Mucosa of gallbladder (tissue), 1 donor: ENCODE results near the gene MCC. TPM values are rescaled to one million over a fixed set of nuclear protein-coding genes. Genes with fewer than 3 reads are reported as not detected.

Source experiments
- DNase-seq: peaks from one replicate; pipeline ENCODE4 v3.0.0-alpha.2; 2020; ENCODE audit warnings: low spot score
- total RNA-seq: library from RNA; stranded (reverse); gene quantifications from one replicate; pipeline ENCODE4 v1.2.1, GENCODE V29; 2021
- donor health status: DM: no; HTN: no; CAD: no.

Gene MCC
- total RNA-seq, 1 donor from 2014 or later: 12.2 TPM

DNA sequence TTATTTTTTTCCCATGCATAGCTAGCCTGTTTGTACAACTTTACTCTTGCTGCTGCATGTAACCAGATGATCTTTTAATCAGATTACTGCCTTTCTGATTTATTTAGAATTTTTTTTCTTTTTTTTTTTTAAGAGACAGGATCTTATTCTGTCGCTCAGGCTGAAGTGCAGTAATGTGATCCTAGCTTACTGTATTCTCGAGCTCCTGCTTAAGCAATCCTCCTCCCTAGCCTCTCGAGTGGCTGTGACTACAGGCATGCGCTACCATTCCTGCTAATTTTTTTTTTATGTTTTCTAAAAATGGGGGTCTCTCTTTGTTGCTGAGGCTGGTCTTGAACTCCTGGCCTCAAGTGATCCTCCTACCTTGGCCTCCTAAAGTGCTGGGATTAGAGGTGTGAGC lies 502.0 kb downstream of the MCC start:
- no peak for DNase-seq

DNA sequence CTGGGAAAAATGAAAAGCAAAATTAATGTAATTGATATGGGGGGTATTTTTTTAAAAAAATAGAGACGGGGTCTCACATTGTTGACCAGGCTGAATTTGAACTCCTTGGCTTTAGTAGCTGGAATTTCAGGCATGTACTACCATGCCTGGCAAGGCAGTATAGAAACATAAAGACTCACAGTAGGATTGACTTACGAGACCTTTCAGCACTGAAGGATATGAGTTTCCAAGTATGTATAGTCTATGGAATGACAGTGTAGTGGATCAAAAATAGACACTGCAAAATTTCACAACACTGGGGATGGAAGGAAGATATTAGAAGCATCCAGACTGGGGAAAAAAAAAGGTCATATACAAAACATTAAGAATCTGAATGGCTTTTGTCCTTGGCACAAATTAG lies 504.9 kb downstream of the MCC start:
- DNase-seq: no peak

GRCh38 chr5:112979723-112980122 lies 508.5 kb downstream of the MCC start:
- no peak for DNase-seq

GRCh38 chr5:112978836-112979235 lies 509.4 kb downstream of the MCC start:
- no peak for DNase-seq

DNA sequence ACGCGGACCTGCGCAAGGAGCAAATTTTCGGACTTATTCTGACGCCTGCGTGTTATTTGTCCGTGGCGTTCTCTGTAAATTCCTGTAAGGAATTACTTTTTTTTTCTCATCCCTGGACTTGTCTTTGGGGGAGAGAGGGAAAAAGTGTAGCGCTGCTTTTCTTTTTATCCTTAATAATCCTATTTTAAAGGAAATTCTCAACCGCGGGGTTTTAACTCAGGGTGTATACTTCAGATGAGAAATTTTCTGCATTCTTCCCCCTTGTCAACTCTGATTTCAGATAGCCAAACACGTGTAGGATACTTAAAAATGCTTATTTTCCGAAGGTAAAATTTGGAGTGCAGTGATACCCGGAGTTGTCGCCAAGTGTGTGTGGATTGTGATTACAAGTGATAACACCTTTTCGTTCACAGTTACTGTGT lies 510.8 kb downstream of the MCC start:
- no peak for DNase-seq

DNA sequence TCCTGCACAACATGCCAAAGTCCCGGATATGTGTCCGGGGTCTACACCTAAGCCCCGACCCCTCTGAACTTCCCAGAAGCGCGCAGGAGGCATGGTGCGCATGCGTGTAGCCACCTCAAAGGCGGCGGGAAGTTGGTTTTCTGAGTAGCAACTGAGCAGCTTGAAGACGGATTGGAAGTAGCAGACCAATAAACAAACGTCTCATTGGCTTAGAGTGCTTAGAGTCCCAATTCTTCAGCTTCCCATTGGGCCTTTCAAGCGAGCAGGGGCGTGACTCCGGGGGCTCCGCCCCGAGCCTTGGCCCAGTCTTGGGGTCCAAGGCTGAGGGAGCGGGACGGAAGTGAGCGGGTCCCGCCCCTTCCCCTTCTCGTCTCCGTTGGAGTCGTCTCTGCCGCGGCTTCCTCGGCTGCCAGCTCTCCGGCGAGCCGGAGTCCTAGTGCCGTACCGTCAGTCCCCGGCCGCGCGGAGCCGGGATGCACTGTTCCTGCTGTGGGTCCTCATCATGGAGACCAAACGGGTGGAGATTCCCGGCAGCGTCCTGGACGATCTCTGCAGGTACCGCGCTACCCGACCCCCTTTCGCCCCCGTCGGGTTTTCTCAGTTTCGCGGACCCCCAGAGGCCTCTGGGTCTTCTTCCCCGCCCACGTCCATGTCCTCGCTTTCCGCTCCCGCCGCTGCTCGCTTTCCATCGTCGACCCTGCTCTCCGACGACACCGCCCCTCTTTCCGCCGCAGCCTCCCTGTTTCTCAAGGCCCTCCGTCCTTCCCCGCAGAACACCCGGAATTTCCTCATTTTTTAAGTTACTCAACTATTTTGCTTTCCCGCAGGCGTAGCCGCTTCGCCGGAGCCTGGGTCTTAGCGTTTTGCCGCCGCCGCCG lies 511.6 kb downstream of the MCC start, which contains the start of gene DCP2:
Gene DCP2, plus strand, starts transcription at position 367 of the 878 bp plus-strand sequence. Its CDS starts 136 bp downstream, at position 503.
- DNase-seq: peak; percentile 96

- DNase-seq: no peak
These were observed 512.4 kb downstream of the MCC start for GRCh38 chr5:112975721-112976431.

DNA sequence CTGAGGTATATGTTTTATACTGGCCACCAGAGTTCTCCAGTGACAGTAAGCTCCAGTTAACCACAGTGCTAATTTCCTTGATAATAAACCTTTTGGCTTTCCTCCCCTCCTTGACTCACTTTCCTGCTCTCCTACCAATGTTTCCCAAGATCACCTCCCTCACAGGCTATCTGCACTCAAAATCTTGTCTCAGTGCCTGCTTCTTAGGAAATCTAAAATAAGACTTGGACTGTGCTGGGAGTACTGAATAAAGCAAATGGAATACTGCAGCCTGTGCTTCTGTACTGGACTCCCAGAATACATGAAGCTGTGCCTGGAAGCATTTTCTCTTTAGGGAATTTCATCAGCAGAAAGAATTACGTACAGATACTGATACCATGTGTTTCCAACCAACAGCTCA lies 513.4 kb downstream of the MCC start:
- DNase-seq: no peak

DNA sequence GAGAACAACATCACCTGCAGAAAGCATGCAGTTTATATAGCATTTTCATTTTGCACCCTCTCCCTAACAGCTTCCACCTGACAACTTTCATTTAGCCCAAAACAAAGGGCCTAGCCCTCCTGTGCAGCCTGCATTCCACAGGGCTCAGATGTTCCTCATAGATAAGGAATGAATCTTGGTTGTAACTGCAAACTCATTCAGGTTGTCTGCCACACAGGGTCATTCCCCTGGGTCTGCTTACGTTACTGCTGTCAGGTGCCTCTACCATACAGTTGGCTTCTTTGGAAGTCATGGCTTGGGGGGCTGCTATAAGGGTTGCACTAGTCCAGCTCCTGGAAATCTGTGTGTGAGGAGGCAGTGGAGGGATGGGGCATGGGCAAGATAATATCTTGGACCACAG lies 514.3 kb downstream of the MCC start:
- DNase-seq: no peak

DNA sequence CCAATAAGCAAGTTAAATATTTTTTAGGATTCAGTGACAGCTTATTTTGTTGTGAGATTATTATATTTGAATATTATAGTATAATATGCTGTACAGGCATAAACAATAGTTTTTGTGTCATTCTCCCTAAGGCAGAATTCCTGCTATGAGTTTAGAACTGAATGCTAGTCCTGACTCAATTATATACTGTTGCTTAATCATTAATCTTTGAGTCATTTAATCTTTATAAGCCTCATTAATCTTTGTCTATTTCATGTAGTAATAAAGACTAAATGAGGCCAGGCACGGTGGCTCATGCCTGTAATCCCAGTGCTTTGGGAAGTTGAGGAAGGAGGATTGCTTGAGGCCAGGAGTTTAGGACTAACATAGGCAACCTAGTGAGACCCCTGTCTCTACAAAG lies 515.2 kb downstream of the MCC start:
- DNase-seq: no peak

Other genes with a start within 250 kb of the MCC start
- gene TSSK1B, start 53.5 kb downstream of the MCC start, total RNA-seq: 0.20 TPM
- gene YTHDC2, start 25.2 kb upstream of the MCC start, total RNA-seq: 20.3 TPM